Inferior parietal cortex (tissue), 1 donor: Measurements from ENCODE around the gene LRG1.
"Not testable (repeated sequence)": the region's sequence is repeated elsewhere in the genome, so short reads cannot be mapped to it uniquely, and the experiment has no call there.

Source experiments
- DNase-seq: peaks from one replicate; pipeline ENCODE4 v3.0.0-alpha.2; 2016; ENCODE audit errors: extremely low spot score

The LRG1 gene

DNA sequence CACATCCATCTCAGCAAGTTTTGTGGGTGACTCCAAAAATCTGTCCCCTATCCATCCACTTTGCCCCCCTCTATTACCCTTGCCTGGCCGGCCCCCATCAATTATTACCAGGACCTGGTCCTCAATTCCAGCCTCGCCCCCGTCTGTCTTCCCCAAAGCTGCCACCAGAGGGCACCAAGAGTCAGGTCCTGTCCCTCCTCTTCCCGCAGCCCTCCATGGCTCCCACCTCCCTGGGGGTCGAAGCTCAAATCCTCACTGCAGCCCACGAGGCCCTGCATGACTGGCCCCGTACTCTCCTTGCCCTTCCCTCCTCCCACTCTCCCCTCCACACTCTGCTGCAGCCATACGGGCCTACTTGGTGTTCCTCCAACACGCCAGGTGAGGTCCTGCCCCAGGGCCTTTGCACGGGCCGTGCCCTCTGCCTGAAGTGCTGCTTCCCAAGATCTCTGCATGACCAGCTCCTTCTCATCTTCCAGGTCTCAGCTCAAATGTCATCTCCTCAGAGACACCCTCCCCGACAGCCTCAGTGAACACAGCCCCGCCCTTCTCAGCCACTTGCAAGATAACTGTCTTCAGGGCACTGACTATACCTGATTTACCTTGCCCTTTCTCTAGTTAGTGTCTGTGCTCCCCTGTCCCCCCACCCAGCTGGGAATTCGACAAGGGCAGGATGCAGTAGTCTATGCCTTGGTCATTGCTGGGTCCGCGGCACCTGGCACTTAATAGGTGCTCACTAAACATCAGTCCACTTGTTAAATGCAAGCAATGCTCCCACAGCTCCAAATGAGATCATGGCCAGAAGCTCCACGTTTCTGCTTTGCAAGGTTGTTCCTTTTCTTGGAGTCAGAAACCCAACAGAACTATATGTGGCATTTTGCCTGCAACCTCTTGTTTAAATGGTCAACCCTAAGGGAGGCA lies 36.4 kb upstream of the LRG1 start:
- peak; percentile 40 for DNase-seq

DNA sequence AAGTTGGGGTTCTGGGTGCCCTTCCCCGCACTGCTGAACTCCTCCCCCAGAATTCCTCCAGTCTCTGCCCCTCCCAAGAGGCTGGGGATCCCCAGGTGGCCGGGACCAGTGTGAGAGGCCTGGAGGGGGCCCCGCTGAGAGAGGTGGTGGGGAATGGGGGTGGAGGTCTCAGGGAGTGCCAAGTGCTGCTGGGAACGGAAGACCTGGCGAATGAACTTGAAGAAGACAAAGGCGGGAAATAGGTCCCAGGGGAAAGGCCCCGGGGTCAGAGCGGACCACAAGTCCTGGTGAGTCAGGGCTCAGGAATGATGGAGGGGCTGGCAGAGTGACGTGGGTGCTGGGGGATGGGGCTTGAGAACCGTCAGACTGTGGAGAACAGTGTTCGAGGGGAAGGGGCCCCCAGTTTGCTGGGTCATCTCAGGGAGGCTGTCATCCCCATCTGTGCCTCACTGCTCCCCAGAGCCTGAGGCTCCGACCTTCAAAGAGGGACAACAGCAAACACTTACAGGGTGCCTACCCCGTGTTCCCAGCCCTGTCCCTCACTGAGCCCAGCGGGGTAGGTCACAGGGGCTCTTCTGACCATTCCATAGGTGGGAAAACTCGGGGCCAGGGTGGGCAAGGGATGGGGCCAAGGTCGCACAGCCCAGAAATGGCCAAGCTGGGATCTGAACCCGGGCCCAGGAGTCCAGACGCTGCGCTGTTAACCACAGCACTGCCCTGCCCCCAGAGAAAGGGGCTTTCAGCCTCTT lies 35.6 kb upstream of the LRG1 start:
- no peak for DNase-seq

DNA sequence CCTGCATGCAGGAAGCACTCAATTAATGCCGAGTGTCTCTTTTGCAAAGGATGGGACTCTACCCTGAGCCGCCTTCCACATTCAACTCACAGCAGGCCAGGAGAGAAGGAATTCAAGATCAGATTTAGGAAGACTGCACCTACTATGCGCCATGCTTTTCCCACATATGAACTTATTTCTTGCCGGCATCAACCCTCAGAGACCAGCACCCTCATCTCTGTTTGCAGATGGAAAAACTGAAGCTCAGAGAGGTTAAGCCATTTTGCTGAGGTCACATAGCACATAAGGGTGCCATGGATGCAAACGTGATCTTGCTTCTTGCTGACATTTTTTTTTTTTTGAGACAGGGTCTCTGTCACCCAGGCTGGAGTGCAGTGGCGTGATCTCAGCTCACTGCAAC lies 33.8 kb upstream of the LRG1 start:
- DNase-seq, result no peak

GRCh38 chr19:4571305-4571917 lies 31.6 kb upstream of the LRG1 start:
- DNase-seq, result no peak

DNA sequence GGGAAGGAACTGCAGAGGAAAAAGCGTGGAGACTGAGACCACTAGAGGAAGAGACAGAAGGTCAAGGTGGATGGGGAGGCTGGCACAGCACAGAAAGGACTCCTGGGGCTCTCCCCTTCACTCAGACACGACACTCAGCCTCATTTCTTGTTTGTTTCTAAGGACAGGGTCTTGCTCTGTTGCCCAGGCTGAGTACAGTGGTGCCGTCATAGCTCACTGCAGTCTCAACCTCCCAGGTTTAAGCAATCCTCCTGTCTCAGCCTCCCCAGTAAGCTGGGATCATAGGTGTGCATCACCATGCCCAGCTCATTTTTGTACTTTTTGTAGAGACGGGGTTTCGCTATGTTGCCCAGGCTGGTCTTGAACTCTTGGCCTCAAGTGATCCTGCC lies 31.1 kb upstream of the LRG1 start:
- no peak for DNase-seq

DNA sequence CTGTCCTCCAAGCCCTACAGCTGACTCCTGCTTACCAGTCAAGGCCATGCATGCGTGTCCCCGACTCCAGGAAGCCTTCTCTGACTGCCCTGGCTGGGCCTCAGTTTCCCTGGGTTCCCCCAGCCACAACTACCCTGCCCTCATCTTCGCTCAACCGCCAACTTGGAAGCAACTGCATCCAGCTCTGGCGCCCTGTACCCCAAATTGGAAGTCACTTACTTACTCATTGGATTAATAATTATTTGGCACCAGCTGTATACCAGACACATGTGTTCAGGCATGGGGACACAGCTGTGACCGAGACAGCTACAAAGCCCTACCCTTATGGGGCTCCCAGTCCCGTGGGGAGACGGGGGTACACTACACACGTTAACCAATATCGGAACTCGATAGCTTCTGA lies 30.6 kb upstream of the LRG1 start:
- DNase-seq, result no peak

DNA sequence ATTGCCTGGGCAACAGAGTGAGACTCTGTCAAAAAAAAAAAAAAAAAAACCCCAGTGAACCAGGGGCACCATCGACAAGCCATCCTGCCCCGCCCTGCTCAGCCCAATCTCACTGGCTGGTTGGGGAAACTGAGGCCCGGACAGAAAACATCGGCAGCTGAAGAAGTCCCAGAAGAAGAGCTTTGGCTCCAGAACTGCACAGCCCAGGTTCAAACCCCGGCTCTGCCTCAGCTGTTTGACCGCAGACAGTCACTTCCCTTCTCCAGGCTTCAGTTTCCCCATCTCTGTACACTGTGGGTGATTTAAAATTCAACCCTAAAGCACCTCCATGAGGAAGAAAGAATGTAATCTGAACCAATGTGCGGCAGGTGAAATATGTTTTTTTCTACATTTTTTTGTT lies 29.1 kb upstream of the LRG1 start:
- DNase-seq, result no peak

DNA sequence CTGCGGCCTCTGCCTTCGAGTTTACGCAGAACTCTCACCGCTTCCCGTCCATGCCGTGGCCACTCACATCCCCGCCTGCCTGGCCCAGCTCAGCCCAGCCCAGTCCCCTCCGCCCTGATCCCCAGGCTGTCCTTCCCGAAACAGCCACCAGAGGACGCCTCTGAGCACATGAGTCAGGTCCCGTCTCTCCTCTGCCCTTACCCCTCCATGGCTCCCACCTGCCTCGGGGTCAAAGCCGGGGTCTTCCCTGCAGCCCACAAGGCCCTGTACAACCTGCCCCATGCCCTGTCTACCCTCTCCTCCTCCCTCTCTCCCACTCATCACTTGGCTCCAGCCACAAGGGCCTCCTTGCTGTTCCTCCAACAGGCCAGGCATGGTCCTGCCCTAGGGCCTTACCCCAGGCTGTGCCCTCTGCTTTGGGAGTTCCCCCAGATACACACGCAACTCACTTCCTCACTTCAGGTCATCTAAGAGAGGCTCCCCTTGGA lies 27.8 kb upstream of the LRG1 start:
- DNase-seq, result peak; percentile 41

DNA sequence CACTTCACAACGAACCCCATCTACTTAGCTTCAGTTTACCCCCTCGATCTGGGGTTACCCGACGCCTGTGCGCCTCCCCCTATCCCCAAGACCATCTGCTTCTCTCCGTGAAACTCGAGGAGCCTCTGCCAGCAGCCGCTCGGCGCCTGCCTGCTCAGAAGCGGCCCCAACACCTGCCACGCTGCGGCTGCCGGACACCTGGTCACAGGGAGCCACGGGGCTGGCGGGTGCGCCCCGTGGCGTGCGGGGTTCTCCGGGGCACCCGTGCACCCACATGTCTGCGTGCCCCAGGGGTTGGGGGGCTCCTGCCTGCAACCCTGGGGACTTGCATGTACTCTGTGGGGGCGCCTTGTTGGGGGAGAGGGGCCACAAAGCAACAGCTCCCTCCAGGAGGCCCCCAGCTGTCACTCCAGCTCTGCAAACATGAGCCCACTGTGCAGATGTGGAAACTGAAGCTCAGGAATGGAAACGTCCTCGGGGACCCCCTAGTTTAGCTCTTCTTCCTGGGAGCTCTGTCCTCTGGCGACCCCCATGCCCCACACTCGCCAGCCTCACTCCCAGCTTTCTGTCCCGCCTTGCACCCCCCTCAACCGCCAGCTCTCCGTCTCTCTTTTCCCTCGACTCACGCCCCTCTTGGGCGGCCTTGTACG lies 26.7 kb upstream of the LRG1 start:
- no peak for DNase-seq

DNA sequence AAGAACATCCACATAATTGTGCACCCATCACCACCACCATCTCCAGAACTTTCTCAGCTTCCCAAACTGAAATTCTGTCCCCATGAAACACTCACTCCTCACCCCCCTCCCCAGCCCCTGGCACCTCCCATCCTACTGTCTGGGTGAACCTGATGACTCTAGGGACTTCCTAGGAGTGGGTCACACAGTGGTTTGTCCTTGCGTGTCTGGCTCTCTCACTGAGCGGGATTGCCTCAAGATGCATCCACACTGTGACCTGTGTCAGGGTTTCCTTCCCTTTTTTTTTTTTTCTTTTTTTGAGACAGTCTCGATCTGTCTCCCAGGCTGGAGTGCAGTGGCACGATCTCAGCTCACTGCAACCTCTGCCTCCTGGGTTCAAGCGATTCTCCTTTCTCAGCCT lies 23.7 kb upstream of the LRG1 start:
- DNase-seq, result not testable (repeated sequence)

DNA sequence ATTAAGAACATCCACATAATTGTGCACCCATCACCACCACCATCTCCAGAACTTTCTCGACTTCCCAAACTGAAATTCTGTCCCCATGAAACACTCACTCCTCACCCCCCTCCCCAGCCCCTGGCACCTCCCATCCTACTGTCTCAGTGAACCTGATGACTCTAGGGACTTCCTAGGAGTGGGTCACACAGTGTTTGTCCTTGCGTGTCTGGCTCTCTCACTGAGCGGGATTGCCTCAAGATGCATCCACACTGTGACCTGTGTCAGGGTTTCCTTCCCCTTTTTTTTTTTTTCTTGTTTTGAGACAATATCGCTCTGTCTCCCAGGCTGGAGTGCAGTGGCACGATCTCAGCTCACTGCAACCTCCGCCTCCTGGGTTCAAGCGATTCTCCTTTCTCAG lies 22.2 kb upstream of the LRG1 start:
- not testable (repeated sequence) for DNase-seq

DNA sequence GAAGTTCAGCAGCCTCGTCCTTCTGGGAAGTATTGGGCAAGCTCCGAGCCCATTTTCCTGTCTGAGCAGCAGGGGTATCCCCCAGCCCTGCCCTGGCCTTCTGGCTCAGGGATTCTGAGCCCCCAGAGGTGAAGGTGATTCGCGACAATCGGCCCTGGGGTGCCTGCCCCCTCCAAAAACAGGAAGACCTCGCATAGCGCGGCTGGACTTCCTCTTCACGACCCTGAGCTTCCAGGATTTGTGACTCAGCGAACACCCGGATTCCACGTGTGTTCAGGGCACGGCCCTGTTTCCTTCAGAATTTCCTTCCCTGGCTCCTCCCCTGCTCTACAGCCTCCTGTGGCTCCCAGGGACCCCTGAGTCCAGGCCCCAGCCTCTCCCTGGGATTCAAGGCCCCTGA lies 19.7 kb upstream of the LRG1 start, which contains the start of gene SEMA6B:
Gene SEMA6B (minus strand): TSS at position 116 of the 400 bp plus-strand sequence. CDS start 1,227 bp downstream, outside the sequence.
- no peak for DNase-seq

GRCh38 chr19:4557971-4558941 lies 18.4 kb upstream of the LRG1 start:
- no peak for DNase-seq

GRCh38 chr19:4557144-4557970 lies 17.5 kb upstream of the LRG1 start:
- DNase-seq, result no peak

DNA sequence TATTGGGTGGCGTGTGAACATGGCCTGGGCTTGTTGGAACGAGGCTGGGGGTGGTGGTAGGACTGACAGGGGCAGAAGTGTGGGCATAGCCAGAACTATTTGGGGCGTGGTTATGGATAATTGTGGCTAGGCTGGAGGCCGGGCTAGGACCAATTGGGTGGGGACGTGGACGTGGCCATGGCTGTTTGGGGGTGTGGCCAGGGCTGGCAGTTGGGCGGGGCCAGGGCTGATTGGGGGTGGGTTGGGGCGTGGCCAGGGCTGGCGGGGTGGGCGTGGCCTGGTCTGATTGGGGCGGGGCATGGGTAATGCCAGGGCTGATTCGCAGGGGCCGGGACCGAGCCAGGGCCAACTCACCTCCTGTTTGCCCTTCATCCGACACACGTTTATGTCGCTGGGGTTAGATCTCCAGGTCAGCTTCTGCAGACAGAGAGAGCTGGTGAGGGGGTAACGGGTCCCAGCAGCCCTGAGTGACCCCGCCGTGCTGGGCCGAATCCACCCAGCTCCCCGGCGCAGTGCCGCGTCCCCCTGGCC lies 16.8 kb upstream of the LRG1 start:
- DNase-seq, result no peak

DNA sequence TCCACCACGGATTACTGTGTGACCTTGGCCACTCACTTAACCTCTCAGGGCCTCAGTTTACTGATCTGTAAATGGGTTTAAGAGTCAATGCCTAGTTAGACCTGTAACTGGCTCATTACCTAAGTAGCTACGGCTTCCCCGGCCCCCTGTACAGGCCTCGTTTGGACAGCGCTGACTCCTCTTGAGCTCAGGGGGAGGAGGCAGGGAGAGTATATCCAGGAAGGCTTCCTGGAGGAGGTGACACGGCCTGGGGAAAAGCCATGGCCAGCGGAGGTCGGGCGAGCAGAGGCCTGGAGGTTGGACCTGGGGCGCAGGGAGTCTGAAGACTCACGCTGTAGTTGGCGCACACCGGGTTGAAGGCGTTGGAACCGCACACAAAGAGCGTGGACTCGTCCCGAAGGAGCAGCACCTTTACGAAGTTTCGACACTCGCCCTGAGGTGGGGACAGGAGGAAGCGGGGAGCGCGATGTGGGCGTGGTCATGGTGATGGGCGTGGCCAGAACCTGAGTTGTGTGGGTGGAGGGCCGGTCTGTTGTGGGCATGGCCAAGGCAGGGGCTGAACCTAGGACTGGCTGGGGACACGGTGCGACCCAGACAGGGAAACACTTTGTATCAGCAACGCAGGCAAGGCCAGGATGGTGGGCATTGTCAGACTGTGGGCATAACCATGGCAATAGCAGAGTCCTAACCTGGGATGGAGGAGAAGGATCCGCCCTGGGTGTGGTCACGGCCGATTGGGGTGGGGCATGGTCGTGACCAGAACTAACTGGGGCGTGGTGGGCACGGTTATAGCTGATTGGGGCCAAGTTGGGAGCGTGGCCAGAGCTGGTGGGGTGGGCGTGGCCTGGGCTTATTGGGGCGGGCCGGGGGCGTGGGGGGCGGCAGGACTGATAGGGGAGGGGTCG lies 16.1 kb upstream of the LRG1 start:
- no peak for DNase-seq

DNA sequence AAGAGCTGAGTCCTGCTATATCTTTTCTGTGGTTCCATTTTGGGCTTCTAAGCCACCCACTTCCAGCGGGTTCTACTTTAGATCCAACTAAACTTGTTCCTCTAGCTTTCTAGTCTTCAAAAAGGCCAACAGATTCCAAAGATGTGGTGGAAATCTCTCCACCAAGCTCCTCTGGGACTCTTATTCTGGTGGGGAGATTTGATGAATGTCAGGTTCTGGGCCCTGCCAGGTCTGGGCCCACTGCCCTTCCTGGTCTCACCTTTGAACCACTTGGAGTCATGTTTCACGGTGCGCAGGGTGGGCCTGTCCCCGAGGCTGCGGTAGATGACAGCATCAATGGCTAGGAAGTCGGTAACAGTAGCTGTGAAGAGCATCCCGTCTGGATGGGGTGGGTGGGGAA lies 14.9 kb upstream of the LRG1 start:
- no peak for DNase-seq

DNA sequence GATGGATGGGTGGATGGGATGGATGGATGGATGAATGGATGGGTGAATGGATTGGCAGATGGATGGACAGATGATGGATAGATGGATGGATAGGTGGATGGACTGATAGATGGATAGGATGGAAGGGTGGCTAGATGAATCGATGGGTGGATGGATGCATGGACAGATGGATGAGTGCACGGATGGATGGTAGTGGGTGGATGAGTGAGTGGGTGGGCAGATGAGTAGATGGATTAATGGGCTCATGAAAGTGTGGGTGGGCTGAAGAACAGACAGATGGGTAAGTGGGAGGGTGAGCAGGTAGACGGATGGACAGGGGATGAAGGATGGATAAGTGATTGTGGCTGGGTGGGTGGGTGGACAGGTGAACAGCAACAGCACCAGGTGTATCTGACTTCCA lies 13.9 kb upstream of the LRG1 start:
- DNase-seq, result no peak
